ENCODE data around the gene PKP3.

DNA sequence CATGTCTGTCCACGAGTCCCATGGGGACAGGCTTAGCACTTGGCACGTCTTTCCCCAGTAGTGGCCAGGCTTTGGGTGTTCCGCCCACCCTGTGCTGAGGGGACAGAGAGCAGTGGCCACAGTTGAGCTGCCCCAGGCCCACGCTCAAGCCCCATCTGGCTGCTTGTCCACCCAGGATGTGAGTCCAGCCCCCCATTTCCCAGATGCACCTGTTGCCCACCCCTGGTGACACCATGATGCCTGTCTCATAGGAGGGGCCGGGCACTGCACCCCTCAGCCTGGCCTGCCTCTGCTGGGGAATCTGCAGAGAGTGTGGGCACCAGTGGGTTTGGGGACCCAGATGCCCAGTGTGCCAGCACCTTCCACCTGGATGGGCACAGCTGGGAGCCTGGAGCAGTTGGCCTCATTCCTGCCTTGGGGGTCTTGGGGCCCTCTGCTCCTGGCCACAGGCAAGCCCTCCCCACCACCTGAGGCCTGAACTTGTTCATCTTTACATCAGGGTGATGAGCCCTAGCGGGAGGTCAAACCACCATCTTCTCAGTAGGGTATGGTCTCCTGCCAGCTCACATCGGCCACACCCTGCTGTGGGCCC is 15.1 kb downstream of the PKP3 start:
- TF ChIP-seq, protein P1, sequence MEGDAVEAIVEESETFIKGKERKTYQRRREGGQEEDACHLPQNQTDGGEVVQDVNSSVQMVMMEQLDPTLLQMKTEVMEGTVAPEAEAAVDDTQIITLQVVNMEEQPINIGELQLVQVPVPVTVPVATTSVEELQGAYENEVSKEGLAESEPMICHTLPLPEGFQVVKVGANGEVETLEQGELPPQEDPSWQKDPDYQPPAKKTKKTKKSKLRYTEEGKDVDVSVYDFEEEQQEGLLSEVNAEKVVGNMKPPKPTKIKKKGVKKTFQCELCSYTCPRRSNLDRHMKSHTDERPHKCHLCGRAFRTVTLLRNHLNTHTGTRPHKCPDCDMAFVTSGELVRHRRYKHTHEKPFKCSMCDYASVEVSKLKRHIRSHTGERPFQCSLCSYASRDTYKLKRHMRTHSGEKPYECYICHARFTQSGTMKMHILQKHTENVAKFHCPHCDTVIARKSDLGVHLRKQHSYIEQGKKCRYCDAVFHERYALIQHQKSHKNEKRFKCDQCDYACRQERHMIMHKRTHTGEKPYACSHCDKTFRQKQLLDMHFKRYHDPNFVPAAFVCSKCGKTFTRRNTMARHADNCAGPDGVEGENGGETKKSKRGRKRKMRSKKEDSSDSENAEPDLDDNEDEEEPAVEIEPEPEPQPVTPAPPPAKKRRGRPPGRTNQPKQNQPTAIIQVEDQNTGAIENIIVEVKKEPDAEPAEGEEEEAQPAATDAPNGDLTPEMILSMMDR (conservative IDR thresholded peaks at IDR 0.05) = no peak
- no peak for TF ChIP-seq ZFX (IDR thresholded peaks at IDR 0.05)
